BJ (cell line): Measurements from ENCODE around the gene ERGIC1. TPM values are rescaled to one million over a fixed set of nuclear protein-coding genes. Genes with fewer than 3 reads are reported as not detected.

ENCODE experiments used
- CTCF ChIA-PET: fragments of 350-600 bp; formaldehyde crosslinking; extraction: SDS; loops from one replicate; lab custom pipeline; 2021; ENCODE audit warnings: antibody characterized with exemption, inconsistent platforms; lab: Yijun Ruan, JAX
- POLR2A ChIA-PET: fragments of 300-600 bp; sonication (Branson Sonifier 250); formaldehyde crosslinking; extraction: SDS; loops from one replicate; lab custom pipeline; 2021; ENCODE audit warnings: antibody characterized with exemption; lab: Charles Lee
- DNase-seq: peaks from one replicate; pipeline ENCODE4 v3.0.0-alpha.2; 2011; ENCODE audit warnings: low read depth
- H3K27me3 ChIP-seq: 2 replicates; pipeline ENCODE4 v1.6.0; 2011; ENCODE audit warnings: low read length; ENCODE audit not compliant: control insufficient read depth, insufficient read depth
- H3K36me3 ChIP-seq: 2 replicates; pipeline ENCODE4 v1.5.1; 2011; ENCODE audit warnings: low read length; ENCODE audit not compliant: control insufficient read depth, insufficient read depth
- H3K4me3 ChIP-seq: 2 replicates; pipeline ENCODE4 v1.5.1; 2011; ENCODE audit warnings: low read depth, mild to moderate bottlenecking, control low read depth, low read length
- polyA plus RNA-seq: library from polyadenylated mRNA; depleted of rRNA; stranded (reverse); fragments of >200 nt; gene quantifications from 2 replicates; pipeline ENCODE4 v1.2.3, GENCODE V29; 2011
- TF ChIP-seq, protein P1 (sequence below): IDR thresholded peaks from 2 replicates; pipeline ENCODE4 v1.5.1; 2011; ENCODE audit warnings: low read depth, mild to moderate bottlenecking, control low read depth, inconsistent platforms, low read length, moderate library complexity; ENCODE audit not compliant: insufficient read depth

ERGIC1 gene
- polyA plus RNA-seq, 1 experiment, result 216 TPM

DNA sequence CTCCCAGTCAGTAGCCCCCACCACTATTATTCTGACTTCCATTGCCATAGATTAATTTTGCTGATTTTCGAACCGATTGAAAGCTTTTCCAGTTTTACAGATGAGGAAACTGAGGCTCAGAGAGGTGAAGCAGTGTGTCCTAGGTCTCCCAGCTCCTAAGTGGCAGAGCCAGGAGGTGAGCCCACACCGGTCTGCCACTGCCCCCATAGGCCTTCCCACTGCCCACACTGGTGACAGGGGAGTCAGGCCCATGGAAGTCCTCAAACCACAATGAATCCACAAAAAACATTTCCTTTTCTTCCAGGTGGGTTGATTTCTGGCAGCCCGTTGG lies 70.2 kb downstream of the ERGIC1 start:
- no peaks in the 10 kb centered on the region for H3K27me3 ChIP-seq
- H3K4me3 ChIP-seq, result no peak overlapping the region
- ChIA-PET CTCF (interaction anchor here (0.9 to 2.8 kb wide), 8 partner anchors 22 to 191 kb away, joined by 3 to 10 read pairs (median 3); no protein-coding TSS in a partner anchor), POLR2A (no interaction called here)
- TF ChIP-seq, protein P1, sequence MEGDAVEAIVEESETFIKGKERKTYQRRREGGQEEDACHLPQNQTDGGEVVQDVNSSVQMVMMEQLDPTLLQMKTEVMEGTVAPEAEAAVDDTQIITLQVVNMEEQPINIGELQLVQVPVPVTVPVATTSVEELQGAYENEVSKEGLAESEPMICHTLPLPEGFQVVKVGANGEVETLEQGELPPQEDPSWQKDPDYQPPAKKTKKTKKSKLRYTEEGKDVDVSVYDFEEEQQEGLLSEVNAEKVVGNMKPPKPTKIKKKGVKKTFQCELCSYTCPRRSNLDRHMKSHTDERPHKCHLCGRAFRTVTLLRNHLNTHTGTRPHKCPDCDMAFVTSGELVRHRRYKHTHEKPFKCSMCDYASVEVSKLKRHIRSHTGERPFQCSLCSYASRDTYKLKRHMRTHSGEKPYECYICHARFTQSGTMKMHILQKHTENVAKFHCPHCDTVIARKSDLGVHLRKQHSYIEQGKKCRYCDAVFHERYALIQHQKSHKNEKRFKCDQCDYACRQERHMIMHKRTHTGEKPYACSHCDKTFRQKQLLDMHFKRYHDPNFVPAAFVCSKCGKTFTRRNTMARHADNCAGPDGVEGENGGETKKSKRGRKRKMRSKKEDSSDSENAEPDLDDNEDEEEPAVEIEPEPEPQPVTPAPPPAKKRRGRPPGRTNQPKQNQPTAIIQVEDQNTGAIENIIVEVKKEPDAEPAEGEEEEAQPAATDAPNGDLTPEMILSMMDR, result no peak
- H3K36me3 ChIP-seq, result no peaks in the 10 kb centered on the region; the same call in 1 of the 2 replicates
- no peak for DNase-seq

DNA sequence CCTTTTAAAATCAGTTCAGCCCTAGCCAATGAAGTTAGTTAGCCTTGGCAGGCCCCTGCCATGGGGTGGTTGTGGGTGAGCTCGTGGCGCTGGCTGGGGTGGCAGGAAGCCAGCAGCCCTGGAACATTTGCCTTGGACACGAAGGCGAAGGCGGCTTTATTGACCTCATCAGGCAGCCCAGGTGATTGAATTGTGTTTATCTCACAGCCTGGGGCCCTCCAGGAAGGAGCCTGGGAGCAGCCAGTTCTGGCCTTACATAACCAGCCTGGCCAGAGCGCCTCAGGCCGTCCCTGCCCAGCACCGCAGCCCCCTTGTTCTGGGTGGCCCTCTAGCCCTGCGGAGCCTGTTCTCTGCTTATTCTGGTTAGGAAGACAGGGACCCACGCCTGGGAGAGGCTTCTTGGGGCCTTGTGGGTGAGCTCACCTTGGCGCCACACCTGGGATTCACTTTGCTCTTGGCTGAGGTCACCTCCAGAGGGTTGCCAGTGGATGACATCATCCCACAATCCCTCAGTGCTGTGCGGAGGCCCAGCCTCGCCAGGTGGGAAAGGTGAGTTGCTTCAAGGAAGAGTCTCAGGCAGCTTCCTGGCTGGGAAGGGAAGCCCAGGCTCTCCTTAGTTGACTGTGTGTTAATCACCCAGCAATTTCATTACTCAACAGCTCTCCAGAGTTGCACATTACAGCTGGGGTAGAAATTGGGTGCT lies 70.7 kb downstream of the ERGIC1 start:
- TF ChIP-seq, protein P1, result no peak
- DNase-seq, result no peak
- H3K27me3 ChIP-seq, result no peaks in the 10 kb centered on the region
- H3K36me3 ChIP-seq, result no peaks in the 10 kb centered on the region; the same call in 1 of the 2 replicates
- H3K4me3 ChIP-seq, result no peak overlapping the region
- ChIA-PET POLR2A (no interaction called here), CTCF (interaction anchor here (0.9 to 2.8 kb wide), 10 partner anchors 22 to 192 kb away, joined by 3 to 11 read pairs (median 5); partner anchors contain the start of gene DUSP1)

DNA sequence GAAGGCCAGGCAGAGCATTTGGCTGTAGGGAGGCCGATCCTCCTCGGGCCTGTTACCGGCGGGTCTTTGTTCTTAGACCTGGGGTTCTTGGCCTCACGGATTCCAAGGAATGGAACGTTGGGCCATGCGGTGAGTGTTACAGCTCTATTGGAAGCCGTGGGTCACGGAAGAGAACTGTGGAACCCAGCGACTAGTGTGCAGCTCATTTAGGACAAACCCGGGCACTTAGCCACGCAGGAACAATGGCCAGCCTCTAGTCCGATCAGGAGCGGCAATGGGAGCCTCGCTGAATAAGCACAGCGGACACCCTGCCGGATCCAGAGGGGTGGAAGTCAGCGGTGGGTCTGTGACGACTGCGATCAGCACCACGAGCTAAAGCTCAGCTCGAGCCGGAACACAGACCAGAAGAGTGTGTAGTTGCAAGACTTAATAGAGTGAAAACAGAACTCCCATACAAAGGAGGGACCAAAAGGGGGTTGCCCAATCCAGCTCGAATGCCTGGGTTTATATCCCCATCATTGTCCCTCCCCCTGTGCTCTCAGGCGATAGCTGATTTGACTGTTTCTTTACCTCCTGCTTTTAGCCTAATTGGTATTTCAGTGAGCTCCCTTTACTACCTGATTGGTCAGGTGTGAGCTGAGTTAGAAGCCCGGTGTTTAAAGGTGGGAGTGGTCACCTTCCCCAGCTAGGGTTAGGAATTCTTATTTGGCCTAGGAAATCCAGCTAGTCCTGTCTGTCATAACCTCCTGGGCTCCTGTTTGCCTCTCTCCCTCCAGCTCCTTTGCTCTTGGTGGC lies 71.5 kb downstream of the ERGIC1 start:
- Histone ChIP-seq H3K27me3 (no peaks in the 10 kb centered on the region), H3K4me3 (no peak overlapping the region), H3K36me3 (no peaks in the 10 kb centered on the region)
- no peak for DNase-seq
- ChIA-PET CTCF (interaction anchor here (0.6 to 2.8 kb wide), 9 partner anchors 26 to 207 kb away, joined by 3 to 11 read pairs (median 7); partner anchors contain the start of gene DUSP1), POLR2A (interaction anchor here (1.2 kb wide), 1 partner anchor 165 kb away, joined by 4 read pairs; no protein-coding TSS in a partner anchor)
- TF ChIP-seq, protein P1, result no peak

DNA sequence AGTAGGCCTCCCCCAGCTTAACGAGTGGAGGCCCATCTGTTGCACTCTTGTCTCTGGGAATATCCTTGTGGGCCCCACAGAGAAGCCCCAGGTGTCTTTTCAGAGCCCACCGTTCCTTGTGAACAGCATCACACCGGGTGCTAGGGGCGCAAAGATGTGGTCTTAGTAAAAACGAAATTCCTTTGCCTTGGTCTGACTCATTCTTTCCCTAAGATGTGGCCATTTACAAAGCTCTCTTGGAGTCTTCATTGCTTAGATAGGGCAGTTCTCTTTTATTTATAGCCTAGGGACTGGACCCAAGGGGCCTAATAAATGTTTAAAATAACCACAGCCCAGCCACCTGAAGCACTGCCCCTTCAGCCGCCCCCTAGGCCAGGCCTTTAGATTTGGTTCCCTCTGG lies 72.4 kb downstream of the ERGIC1 start:
- TF ChIP-seq, protein P1, result no peak
- DNase-seq, result no peak
- POLR2A ChIA-PET, result interaction anchor here (1.0 to 1.2 kb wide), 3 partner anchors 47 to 166 kb away, joined by 3 to 4 read pairs (median 4); partner anchors contain the start of gene DUSP1
- Histone ChIP-seq H3K4me3 (no peak overlapping the region), H3K36me3 (no peaks in the 10 kb centered on the region), H3K27me3 (no peaks in the 10 kb centered on the region)
- CTCF ChIA-PET, result interaction anchor here (1.4 to 2.8 kb wide), 5 partner anchors 25 to 194 kb away, joined by 5 to 11 read pairs (median 10); partner anchors contain the start of gene DUSP1
